Ascending aorta (tissue), 2 donors: ENCODE results near the gene MYB. TPM values are rescaled to one million over a fixed set of nuclear protein-coding genes. Genes with fewer than 3 reads are reported as not detected.

Experiments
- DNase-seq, 2 donors: peaks; one replicate each; pipeline ENCODE4 v3.0.0-alpha.2; 2019; ENCODE audit warnings: low spot score in 2 of 2
- H3K27ac ChIP-seq, 2 donors: fragments of 200-600 bp; sonication (generic); one replicate each; pipeline ENCODE4 v1.5.1; 2016 to 2017; ENCODE audit warnings: mild to moderate bottlenecking in 1 of 2
- H3K27me3 ChIP-seq: fragments of 200-600 bp; sonication (generic); one replicate; pipeline ENCODE4 v1.5.1; 2017
- H3K36me3 ChIP-seq, 2 donors: fragments of 200-600 bp; sonication (generic); one replicate each; pipeline ENCODE4 v1.5.1; 2016
- H3K4me1 ChIP-seq, 2 donors: fragments of 200-600 bp; sonication (generic); one replicate each; pipeline ENCODE4 v1.5.1; 2016 to 2017; ENCODE audit warnings: mild to moderate bottlenecking in 1 of 2
- H3K4me3 ChIP-seq, 2 donors: fragments of 200-600 bp; sonication (generic); one replicate each; pipeline ENCODE4 v1.5.1; 2016 to 2017; ENCODE audit warnings: mild to moderate bottlenecking in 1 of 2
- H3K9me3 ChIP-seq, 2 donors: fragments of 200-600 bp; sonication (generic); one replicate each; pipeline ENCODE4 v1.5.1; 2016
- CTCF ChIP-seq, 3 experiments: fragments of 200-600 bp in 2 of 3; fragments of 450-650 bp in 1 of 3; sonication (generic) in 2 of 3; IDR thresholded peaks; one replicate each; pipeline ENCODE4 v1.5.1; 2016 to 2019; ENCODE audit warnings: antibody characterized with exemption in 3 of 3, mild to moderate bottlenecking in 1 of 3, moderate library complexity in 1 of 3
- intact Hi-C: fragments of 100-400 bp; cut with DNase I; formaldehyde crosslinking; loops from one replicate; pipeline ENCODE4 v1.15.1; 2023
- total RNA-seq: library from RNA; depleted of rRNA; stranded (reverse); fragments of >200 nt; gene quantifications from one replicate; pipeline ENCODE4 v1.1.0, GENCODE V29; 2016

MYB gene
- total RNA-seq, 1 donor from 2014 or later = not detected

DNA sequence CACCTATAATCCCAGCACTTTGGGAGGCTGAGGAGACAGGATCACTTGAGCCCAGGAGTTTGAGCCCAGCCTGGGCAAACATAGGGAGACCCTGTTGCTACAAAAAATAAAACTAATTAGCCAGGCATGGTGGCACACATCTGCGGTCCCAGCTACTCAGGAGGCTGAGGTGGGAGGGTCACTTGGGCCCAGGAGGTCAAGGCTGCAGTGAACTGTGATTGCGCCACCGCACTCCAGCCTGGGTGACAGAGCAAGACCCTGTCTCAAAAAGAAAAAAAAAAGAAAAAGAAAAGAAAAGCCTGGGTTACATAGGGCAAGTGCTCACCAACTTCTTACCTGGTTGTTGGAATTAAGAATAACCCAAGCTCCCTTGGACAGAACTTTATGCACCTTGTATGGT is 14.6 kb upstream of the MYB start:
- H3K9me3 ChIP-seq = no peaks in the 10 kb centered on the region
- TF ChIP-seq CTCF (IDR thresholded peaks at IDR 0.05) = no peak
- no peaks in the 10 kb centered on the region for H3K27me3 ChIP-seq
- H3K4me3 ChIP-seq = no peak overlapping the region
- DNase-seq = no peak
- no peak overlapping the region for H3K27ac ChIP-seq
- H3K4me1 ChIP-seq = no peaks in the 10 kb centered on the region
- intact Hi-C loops = no loop called here
- no peaks in the 10 kb centered on the region for H3K36me3 ChIP-seq

DNA sequence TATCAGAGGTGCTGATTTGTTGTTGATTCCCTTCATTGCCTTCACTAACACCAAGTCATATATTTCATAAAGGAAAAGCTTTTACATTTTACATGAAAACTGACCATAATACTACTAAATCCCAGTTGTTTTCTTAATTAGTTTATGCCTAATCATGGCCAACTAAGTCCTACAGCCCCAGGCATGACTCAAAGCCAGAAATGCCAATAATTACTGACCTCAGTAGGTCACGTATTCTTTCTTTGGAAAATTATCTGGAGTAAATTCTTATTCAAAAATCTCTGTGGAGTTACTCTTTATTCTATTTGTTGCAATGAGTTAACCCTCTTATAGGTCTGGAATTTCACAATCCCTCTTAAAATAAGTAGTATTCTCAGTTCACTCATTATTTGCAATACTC is 13.5 kb upstream of the MYB start:
- Histone ChIP-seq H3K9me3 (no peaks in the 10 kb centered on the region), H3K4me1 (no peaks in the 10 kb centered on the region), H3K27me3 (no peaks in the 10 kb centered on the region), H3K4me3 (no peak overlapping the region), H3K27ac (no peak overlapping the region), H3K36me3 (no peaks in the 10 kb centered on the region)
- intact Hi-C loops = no loop called here
- TF ChIP-seq CTCF (IDR thresholded peaks at IDR 0.05) = no peak
- no peak for DNase-seq

DNA sequence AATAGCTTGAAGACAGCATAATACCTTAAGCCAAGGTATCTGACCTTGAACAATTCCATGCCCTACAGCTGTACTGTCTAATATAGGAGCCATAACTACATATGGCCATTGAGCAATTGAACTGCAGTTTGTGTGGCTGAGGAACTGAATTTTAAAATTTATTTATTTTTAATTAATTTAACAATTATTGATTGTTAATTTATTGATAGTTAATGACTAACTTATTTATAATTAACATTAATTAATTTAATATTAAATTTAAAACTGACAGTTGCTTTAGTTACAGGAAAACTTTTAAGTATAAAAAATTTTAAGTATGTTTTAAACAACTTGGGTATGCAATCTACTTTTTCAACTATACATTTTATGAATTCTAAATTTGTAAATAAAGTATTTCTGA is 12.3 kb upstream of the MYB start:
- no peak for TF ChIP-seq CTCF (IDR thresholded peaks at IDR 0.05)
- DNase-seq = no peak
- Histone ChIP-seq H3K4me1 (no peaks in the 10 kb centered on the region), H3K9me3 (no peaks in the 10 kb centered on the region), H3K27me3 (no peaks in the 10 kb centered on the region), H3K4me3 (no peak overlapping the region), H3K36me3 (no peaks in the 10 kb centered on the region), H3K27ac (no peak overlapping the region)
- intact Hi-C loops = no loop called here

GRCh38 chr6:135170238-135170637 is 10.9 kb upstream of the MYB start:
- H3K36me3 ChIP-seq = no peaks in the 10 kb centered on the region
- no peak overlapping the region for H3K4me3 ChIP-seq
- DNase-seq = no peak
- no peaks in the 10 kb centered on the region for H3K9me3 ChIP-seq
- no peaks in the 10 kb centered on the region for H3K4me1 ChIP-seq
- no peak overlapping the region for H3K27ac ChIP-seq
- no peak for TF ChIP-seq CTCF (IDR thresholded peaks at IDR 0.05)
- intact Hi-C loops = no loop called here
- no peaks in the 10 kb centered on the region for H3K27me3 ChIP-seq

DNA sequence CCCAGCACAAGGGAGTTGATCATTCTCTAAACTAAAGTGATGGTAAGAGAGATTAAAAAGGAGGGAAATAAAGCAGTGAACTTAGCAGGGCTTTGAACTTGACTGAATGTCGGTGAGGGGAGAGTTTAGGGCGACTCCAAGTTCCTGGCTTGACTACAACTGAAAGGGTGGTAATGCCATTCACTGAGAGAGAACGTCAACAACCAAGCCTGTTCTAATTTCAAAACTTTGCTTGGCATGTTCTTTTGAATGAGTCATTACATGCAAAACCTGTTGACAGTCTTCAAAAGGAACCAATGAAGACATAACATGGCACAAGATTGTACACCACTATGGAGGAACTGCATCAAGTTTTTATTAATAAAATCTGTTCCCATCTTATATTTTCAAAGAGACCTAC is 10.3 kb upstream of the MYB start:
- H3K4me3 ChIP-seq = no peak overlapping the region
- no peak for TF ChIP-seq CTCF (IDR thresholded peaks at IDR 0.05)
- intact Hi-C loops = no loop called here
- no peaks in the 10 kb centered on the region for H3K4me1 ChIP-seq
- H3K36me3 ChIP-seq = no peaks in the 10 kb centered on the region
- H3K27me3 ChIP-seq = no peaks in the 10 kb centered on the region
- no peak overlapping the region for H3K27ac ChIP-seq
- H3K9me3 ChIP-seq = no peaks in the 10 kb centered on the region
- no peak for DNase-seq

- Histone ChIP-seq H3K27me3 (no peaks in the 10 kb centered on the region), H3K36me3 (no peaks in the 10 kb centered on the region), H3K4me3 (no peak overlapping the region), H3K27ac (no peak overlapping the region), H3K9me3 (no peaks in the 10 kb centered on the region), H3K4me1 (no peaks in the 10 kb centered on the region)
- no peak for DNase-seq
- TF ChIP-seq CTCF (IDR thresholded peaks at IDR 0.05) = no peak
- intact Hi-C loops = no loop called here
Observed at GRCh38 chr6:135173242-135173988, 7.7 kb upstream of the MYB start.
